GM12892 (cell line): ENCODE data around the gene FAM120AOS.

Experiments used
- POLR2A ChIP-seq: IDR thresholded peaks from 2 replicates; pipeline ENCODE4 v1.6.1; 2011; ENCODE audit warnings: low read depth, low read length, control low read depth
- POLR2AphosphoS5 ChIP-seq: IDR thresholded peaks from 2 replicates; pipeline ENCODE4 v1.6.1; 2011; ENCODE audit warnings: low read depth, low read length, control low read depth
- TAF1 ChIP-seq: IDR thresholded peaks from 2 replicates; pipeline ENCODE4 v1.6.1; 2011; ENCODE audit warnings: low read depth, mild to moderate bottlenecking, control low read depth, low read length, borderline replicate concordance

DNA sequence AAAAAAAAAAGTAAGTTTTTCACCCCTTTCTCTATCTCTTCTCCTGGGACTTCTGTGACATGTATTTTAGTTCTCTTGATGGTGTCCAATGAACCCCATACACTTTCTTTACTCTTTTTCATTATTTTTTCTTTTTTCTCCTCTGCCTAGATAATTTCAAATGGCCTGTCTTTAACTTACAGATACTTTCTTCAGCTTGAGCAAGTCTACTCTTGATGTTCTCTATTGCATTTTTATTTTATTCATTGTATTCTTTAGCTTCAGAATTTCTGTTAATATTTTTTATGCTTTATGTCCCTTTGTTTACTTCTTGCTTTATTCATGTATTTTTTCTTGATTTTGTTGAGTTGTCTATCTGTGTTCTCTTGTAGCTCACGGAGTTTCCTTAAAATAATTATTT is 34.4 kb downstream of the FAM120AOS start:
- TF ChIP-seq POLR2A: no peak
- no peak for TF ChIP-seq TAF1
- TF ChIP-seq POLR2AphosphoS5: no peak
